GM19328 (cell line): ENCODE measurements around the gene HOXD9.

Experiments
- ATAC-seq: cut with Tn5 transposase; IDR thresholded peaks from one replicate; pipeline ENCODE4 v1.9.1; 2021; ENCODE audit warnings: mild to moderate bottlenecking, moderate library complexity; ENCODE audit not compliant: unreplicated experiment

The HOXD9 gene

DNA sequence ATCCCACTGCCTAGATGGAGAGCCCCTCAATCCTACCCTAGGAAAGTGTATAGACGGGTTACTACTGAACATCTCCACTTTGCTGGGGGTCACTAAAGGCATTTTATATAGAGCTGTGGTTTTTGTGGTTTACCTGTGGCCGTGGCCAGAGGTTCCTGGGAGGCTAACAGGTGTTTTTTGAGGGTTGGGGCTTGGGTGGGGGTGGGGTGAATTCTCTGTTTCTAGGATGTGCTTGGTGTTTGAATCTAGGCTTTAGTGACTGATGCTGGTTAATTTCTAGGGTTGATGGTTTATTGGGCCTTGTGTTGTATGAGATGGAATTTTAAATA is 14.7 kb downstream of the HOXD9 start:
- ATAC-seq, result no peak

DNA sequence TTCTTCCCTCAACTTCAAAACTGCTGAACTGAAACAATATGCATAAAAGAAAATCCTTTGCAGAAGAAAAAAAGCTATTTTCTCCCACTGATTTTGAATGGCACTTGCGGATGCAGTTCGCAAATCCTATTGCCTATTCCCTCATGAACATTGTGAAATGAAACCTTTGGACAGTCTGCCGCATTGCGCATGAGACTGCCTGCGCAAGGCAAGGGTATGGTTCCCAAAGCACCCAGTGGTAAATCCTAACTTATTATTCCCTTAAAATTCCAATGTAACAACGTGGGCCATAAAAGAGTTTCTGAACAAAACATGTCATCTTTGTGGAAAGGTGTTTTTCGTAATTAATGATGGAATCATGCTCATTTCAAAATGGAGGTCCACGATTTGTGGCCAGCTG is 15.4 kb downstream of the HOXD9 start:
- ATAC-seq, result no peak

DNA sequence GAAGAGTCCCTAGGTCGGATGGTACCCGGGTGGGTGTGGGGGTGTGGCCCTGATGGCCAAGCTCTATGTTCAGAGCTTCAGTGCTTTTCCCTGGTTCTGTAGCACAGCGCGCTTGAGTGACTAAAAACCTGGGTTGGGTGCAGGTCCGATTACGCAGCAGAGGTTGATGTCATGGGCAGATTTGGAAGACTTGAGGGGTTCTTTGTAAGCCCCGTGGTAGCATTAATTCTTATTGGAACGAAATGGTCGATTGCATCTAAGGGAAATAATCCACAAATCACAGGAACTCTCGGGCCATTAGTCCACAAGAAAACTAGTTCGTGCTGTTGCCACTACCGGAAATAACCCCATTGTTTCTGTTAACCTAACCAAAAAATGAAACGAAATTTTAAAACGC is 16.0 kb downstream of the HOXD9 start:
- ATAC-seq, result no peak

DNA sequence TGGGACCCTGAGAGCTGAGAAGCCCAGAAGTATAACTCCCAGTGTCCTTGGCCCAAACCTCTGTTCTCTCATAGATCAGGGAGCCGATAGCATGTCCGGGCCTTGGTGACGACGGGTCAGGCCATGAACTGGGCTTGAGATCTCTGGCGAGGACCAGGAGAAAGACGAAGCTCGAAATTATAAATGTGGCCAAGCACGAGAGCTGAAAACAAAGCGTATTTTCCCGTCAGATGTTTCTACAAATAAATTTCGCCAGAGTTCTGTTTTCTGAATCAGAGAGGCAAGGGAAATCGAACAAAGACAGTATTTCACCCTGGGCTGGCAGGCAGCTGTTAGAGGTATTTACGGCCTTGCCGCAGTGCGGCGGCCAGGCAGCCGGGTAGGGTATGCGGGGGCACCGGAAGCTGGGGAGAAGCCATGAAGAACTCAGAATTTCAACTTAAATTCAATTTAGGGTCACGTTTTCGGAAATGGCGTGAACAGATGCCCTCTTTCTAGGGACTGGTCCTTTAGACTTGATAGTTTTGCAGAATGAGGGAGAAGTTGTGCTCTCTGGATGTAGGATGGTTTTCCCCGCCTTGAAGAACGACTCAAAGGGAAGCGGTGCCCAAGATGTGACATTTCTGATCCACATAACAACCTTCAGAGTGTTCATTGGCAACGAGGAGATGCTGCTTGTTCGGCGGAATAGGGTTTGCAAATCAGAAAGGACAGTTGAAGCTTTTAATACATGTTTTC is 16.6 kb downstream of the HOXD9 start:
- ATAC-seq, result no peak

DNA sequence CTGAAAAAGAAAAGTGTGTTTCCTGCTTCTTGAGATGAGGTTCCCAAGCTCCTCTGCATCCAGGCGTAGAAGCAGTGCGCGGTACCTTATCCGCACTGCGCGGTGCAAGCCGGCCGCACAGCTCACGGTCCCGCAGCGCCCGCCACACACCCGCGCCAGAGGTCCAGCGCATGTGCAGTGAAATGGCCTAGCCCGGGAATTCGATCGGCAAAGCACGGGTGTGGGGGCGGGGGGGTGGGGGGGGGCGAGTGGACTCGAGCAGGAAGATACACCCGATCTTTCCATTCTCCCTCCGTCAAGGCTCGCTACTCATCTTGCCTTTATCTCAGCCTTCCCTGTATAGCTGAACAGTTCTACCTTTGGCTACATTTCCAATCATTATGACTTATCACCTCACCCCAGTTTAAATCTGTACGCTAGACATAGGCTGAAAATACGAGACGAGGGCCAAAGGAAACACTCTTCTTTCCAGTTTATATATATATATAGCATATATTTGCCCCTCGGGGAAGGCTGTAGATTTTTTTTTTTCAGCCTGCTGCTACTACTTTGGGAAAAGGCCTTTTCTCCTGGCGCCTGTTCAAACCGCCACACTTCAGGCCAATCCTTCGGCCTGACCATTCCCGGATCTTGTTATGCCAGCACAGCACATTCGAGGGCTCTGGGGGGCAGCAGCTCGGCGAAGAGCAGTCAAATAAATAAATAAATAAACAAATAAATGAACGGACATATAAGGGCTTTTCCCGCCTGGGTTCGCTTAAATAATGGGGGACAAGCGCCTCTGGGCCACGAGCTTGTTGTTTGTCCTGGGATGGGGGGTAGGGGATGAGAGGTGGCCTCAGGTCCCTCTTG is 17.4 kb downstream of the HOXD9 start:
- peak; percentile 14 for ATAC-seq

DNA sequence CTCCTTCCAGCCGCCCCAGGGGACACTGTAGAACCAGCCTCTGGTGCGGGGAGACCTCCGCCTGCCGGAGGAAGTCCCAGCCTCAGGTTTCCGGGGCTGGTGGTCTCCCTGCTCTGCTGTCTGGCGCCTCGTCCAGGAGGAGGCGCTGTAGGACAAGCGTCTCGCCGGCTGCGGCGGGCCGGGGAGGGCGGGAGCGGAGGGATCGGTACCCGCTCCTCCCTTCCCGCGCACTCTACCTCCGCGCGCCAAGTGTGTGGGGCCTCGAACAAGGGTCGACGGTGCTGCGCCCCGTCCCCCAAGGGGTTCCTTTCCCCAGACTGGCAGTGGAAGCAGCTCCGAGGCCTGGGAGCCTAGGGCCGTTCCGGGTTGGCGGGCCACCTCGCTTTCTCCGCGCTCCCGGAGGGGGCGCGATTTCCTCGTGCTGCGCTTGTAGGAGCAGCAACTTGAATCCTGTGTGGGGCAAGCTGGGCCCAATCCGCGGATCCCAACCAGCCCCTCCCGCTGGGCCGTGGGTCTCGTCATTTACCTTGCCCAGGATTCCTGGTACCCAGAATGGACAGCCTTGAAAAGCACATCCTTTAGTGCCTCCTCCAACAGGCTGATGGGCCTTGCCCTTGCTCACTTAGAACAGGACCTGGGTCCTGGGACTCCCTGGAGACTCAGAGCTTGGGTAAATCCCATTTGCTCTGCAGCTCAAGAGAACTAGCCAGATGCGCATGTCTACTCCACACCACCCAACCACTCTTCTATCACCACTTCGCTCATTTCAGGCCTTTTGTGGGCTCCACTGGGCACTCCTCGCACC is 18.2 kb downstream of the HOXD9 start:
- ATAC-seq, result peak; percentile 86

DNA sequence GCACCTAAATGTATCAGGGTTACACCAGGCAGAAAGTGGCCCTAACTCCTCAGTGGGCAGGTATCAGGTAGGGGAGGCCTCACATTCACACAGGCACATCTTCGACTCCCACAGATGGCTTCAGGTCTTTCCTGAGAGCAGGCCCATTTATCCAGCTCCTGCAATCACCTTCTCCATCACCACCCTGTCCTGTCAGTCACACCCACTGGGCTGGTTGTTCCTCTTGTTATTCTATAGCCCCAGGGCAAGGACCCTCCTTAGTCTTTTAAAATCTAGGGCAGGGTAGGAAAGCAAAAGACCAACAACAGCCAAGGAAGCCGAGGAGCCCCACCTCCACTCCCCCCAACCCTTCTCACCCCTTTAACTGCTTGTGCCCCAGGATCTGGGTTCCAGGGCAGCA is 19.8 kb downstream of the HOXD9 start:
- no peak for ATAC-seq

DNA sequence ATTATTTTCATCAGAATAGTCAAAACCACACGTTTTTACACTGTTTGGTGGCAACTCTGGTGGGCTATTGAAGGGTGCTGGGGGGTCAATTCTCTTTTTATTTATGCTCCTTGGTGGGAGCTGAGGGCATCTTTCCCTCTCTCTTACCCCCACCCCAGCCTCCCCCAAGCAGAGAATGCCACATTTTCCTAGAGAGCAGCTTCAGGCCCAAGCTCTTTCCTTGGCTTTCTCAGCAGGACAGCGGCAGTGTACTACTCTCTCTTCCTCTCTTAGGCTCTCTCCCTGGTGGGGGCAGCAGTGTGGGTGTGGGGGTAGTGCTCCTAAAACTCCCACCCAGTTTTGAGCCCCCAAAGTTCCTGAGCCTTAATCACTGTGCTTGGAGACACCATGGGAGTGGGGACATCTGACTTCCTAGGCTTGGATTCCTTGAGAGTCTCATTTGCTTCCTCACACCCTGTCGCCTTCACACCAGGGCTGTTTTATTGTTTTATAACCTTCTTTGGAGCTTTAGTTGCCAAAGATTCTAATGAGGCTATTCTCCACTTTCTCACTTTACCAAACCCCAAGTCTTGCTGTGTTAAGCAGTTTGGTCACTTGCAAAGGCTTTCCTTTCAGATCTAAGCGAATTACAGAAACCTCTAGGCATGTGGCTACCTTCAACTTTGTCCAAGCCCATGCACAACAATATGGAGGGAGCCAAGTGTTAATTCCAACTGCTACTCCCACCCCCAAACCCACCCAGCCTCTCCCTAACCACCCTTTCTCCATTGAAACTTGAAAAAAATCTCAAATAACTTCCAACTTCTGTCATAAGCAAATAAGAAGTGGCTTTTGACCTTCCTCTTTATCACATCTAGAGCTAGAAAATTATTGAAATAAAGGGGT is 22.8 kb downstream of the HOXD9 start:
- no peak for ATAC-seq

DNA sequence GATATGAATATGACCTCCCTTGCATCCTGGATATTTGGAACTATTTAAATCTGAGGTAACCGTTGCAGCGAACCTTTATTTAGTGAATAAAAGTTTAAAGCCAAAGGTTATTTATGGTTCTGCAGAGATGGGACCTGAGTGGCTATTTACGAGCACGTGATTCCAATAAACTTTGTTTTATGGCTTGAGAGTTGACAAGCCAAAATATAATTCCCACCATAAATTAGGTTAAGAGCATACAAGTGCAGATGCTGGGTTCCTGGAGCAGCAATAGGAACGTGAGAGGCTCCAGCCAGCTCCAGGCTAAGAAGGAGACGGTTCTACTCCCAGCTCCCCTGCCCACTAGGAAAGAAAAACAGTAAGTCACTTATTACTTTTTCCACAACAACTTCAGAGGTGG is 23.6 kb downstream of the HOXD9 start:
- ATAC-seq, result no peak

DNA sequence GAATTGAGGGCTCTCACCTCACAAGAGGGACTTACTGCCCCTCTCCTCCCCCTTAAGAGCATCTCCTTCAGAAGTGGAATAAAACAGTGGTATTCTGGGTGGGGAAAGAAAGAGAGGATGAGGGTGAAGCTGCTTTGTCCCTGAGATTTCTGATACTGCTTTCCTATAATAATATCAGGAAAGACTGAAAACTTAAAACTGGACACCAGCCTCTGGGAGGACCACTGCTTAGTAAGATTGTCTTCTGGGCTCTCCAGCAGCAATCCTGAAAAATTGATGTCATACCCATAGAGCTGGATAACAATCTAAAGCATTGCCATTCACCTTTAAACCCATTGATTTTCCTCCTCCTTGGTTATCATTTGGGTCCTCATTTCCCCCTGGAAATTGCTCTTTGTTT is 24.1 kb downstream of the HOXD9 start:
- ATAC-seq, result no peak

DNA sequence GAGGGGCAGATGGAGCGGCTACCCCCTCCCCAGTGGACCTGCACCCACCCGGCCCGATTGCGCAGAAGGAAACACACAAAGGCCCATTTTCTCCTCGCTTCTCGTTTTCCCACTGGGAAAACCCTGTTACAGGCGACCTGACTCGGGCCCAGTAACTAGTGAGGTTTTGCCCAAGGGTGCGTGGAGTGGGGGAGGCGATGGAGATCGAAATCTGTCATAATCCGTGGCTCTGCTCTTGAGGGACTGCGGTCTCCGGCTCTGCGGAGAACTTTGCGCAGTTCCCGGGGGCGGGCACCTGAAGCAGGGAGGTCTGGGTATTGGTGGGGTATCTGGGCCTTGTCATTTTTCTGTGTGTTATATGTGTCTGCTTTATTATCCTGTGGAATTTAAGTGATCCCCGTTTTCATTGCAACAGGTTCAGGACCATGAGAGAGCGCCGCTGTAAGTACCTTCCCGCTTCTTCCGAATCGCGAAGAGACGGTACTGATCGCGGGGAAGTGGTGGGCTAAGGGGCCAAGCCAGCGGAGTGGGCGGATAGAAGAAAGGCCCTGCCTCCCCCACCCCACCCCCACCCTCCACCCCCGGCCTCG is 24.8 kb downstream of the HOXD9 start:
- ATAC-seq, result no peak

DNA sequence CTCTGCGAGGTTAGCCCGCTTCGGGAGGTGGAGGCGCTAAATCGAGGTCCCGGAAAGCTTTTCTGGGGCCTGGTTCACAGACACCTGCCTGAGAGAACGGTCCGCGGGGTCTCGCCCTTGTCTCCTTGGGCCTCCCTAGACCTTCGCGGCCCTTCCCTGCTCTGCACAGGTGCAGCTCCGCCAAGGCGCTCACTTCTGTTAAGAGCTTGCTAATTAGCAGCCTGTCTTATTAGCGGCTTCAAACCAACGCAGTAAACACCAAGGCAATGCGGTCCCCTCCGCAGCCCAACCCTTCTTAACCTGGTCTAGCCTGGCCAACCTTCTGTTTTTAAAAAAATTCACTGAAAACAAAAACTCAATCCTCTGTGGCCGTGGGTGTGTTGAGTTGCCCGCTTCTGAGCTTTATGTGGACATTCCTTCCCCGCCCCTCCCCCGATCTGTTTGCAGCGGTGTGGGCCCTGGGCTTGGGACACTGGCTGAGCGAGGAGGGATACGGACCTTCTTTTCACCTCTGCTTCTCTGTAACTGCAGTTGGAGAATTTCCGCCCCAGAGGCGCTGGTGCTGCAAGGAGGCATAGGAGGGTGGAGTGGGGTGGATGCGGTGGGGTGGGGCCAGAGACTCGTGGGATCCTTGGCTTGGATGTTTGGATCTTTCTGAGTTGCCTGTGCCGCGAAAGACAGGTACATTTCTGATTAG is 25.4 kb downstream of the HOXD9 start:
- ATAC-seq, result no peak

DNA sequence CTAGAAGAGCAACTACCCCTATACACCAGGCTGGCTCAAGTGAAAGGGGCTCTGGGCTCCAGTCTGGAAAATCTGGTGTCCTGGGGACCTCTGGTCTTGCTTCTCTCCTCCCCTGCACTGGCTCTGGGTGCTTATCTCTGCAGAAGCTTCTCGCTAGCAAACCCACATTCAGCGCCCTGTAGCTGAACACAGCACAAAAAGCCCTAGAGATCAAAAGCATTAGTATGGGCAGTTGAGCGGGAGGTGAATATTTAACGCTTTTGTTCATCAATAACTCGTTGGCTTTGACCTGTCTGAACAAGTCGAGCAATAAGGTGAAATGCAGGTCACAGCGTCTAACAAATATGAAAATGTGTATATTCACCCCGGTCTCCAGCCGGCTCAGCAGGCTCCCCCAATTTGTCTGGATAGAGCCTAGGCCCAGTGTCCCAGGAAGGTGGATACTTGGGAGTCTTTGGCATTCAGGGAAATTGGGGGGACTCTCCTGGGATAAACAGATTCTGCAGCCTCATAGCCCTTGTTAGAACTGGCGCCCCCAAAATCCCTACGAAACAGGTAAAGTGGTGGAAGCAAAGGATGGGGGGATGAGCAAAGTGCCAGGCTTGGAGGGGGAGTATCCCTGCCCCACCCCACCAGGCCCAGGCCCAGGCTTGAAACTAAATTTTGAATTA is 26.4 kb downstream of the HOXD9 start:
- no peak for ATAC-seq

DNA sequence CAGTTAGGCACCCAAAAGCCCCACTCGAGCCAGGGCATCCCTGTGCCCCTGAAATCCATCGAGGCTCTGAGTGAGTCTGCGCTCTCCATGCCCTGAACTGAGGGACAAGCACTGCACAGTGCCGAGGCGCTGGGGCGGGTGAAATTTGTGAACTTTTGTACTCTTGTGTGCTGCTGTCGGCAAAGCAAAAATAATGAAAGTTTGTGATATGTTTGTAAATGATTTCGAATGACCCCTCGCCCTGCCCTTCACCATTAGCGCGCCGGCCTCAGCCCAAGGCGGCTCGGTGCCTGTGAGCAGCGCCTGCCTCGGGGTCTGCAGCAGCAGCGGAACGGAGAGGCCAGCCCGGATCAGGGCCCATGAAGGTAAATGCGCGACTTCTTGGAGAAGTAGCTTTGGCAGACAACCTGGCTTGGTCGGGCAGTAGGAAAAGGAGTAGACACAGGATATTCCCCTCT is 27.0 kb downstream of the HOXD9 start:
- no peak for ATAC-seq

DNA sequence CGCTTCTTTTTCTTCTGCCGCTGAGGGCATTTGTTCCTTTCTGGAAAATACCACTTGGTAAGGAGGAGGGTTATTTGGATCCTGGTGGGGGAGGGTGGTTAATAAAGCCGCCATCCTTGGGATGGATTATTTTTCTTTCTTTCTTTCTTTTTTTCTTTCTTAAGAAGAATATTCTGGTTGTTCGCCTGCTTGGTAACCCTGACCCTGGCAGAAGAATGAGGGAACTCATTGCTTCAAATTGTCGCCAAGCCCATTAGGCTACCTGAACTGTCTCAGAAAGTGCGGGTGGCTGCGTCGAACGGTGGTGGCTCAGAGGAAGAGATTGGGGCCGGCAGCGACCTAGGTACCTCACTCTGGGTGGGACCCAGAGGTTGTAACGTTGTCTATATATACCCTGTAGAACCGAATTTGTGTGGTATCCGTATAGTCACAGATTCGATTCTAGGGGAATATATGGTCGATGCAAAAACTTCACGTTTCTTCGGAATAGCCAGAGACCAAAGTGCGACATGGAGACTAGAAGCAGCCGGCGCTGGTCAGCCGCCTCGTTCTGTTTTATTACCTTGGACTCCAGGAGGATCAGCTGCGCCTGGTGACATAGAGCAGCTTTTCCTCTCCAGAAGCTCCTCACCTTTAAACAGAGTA is 27.5 kb downstream of the HOXD9 start:
- ATAC-seq, result no peak

DNA sequence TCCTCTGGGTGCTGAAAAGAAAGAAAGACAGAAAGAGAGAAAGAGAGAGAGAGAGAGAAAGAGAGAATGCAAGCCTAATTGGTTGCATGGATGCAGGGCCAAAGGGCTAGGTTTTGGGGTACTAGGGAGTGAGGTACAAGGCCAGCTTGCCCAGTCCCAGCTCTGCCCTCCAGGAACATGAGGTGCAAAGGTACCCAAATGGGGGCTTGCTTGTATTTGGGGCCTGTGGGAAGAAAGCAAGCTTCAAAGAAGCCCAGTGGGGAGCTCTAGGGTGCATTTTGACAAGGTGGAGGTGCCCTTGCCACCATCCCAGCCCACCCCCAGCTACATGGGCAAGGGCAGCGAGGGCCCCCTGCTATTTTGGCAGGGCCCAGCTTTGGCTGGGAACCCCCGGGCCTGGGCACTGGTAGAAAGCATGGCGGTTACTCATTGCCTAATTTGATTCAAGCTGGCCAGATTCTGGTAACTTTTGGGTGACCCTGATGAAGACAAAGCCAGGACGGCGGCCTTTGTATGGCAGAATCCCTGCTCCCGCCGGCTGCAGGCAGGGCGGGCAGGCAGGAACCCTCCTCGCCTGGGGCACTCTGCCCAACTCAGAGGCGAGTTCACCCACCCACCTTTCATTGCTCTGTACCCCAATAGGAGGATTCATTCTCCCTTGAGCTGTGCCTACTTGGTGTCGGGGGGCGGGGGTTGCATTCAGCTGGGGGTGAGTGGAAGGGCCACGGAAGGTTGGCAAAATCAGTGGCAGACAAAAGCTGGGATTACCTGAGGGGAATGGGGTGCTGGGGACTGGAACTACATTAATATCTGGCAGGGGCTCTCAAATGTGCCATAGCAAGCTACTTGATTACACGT is 28.3 kb downstream of the HOXD9 start:
- no peak for ATAC-seq

DNA sequence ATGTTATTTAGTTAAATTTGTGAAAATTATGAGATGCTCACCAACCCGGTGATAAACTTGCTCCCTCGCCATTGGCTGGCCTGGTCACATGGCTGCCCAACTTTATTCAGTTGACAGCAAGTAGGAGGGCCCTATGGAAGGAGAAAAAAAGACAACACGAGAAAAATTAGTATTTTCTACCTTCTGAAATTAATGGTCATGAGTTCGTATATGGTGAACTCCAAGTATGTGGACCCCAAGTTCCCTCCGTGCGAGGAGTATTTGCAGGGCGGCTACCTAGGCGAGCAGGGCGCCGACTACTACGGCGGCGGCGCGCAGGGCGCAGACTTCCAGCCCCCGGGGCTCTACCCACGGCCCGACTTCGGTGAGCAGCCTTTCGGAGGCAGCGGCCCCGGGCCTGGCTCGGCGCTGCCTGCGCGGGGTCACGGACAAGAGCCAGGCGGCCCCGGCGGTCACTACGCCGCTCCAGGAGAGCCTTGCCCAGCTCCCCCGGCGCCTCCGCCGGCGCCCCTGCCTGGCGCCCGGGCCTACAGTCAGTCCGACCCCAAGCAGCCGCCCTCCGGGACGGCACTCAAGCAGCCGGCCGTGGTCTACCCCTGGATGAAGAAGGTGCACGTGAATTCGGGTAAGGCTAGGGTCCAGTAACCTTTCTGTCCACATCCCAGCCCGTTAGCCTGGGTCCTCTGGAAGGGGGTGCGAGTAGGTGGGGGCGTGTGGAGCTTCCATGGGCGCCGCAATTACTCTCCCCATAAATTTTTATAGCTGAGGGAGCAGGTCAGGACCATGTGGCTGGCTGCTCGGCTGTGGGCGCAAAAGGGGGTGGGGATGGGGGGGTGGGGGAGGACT is 29.1 kb downstream of the HOXD9 start, which contains the start of gene HOXD4:
Gene HOXD4 (plus strand): TSS at position 109 of the 846 bp plus-strand sequence. CDS start 84 bp downstream, at position 193.
- ATAC-seq, result no peak
